ENCODE results near the gene S100A2.

GRCh38 chr1:153614906-153615305 lies 49.3 kb upstream of the S100A2 start:
- no peak for TF ChIP-seq POLR2A (IDR thresholded peaks at IDR 0.05)
- TF ChIP-seq POLR2AphosphoS5 (IDR thresholded peaks at IDR 0.05), result no peak
